ENCODE data around the gene GRIP1. TPM values are rescaled to one million over a fixed set of nuclear protein-coding genes. Genes with fewer than 3 reads are reported as not detected.

Gene GRIP1
- total RNA-seq, 6 donors from 2014 or later: 0.33 to 5.2 (median 1.7) TPM

DNA sequence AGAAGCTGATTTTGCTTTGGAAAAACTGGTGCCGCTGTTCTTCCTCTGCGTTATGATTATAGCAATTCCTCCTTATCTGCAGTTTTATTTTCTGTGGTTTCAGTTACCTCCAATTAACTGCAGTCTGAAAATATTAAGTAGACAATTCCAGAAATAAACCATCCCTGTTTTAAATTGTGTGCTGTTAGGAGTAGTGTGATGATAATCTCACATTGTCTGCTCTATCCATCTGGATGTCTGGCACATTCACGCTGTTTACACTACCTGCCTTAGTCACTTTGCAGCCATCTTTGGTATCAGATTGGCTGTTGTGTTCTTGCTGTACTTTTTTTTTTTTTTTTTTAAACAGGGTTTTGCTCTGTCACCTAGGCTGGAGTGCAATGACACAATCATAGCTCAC, 141.0 kb downstream of the GRIP1 start:
- Histone ChIP-seq H3K9me3 (no peaks in the 10 kb centered on the region), H3K4me3 (no peak overlapping the region), H3K27ac (no peak overlapping the region), H3K27me3 (no peaks in the 10 kb centered on the region), H3K36me3 (no peaks in the 10 kb centered on the region), H3K4me1 (no peaks in the 10 kb centered on the region)
- no peak for ATAC-seq (ENCODE audit: low FRiP score in 2 of 2)
- TF ChIP-seq, protein P1, sequence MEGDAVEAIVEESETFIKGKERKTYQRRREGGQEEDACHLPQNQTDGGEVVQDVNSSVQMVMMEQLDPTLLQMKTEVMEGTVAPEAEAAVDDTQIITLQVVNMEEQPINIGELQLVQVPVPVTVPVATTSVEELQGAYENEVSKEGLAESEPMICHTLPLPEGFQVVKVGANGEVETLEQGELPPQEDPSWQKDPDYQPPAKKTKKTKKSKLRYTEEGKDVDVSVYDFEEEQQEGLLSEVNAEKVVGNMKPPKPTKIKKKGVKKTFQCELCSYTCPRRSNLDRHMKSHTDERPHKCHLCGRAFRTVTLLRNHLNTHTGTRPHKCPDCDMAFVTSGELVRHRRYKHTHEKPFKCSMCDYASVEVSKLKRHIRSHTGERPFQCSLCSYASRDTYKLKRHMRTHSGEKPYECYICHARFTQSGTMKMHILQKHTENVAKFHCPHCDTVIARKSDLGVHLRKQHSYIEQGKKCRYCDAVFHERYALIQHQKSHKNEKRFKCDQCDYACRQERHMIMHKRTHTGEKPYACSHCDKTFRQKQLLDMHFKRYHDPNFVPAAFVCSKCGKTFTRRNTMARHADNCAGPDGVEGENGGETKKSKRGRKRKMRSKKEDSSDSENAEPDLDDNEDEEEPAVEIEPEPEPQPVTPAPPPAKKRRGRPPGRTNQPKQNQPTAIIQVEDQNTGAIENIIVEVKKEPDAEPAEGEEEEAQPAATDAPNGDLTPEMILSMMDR (IDR thresholded peaks at IDR 0.05): no peak
- no peak for TF ChIP-seq POLR2AphosphoS5 (IDR thresholded peaks at IDR 0.05)
- no peak for TF ChIP-seq EP300 (IDR thresholded peaks at IDR 0.05)
- no peak for TF ChIP-seq POLR2A (IDR thresholded peaks at IDR 0.05)
- 91 to 97% methylated on average over 3 of the region's 3 CpGs for WGBS, 2 donors
- no peak for DNase-seq

DNA sequence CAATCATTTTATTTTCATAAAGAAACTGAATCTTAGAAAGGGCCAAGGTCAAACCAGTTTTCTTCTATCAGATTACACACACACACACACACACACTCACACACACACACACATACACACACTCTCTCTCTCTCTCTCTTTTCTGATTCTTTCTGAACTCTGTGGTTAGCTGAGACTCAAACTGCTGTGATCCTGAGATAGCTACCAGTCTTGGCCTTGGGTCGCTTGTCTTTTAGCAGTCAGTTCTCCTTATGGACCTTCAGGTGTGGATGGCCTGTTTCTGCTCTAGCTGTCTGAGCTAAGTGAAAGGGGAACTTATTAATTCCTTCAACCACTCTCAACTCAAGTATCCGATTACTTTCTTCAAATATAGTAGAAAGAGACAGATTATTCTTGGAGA, 145.1 kb downstream of the GRIP1 start:
- ATAC-seq (ENCODE audit: low FRiP score in 2 of 2) (no peak), DNase-seq (no peak)
- Histone ChIP-seq H3K36me3 (no peaks in the 10 kb centered on the region), H3K4me3 (no peak overlapping the region), H3K9me3 (no peaks in the 10 kb centered on the region), H3K27ac (no peak overlapping the region), H3K4me1 (no peaks in the 10 kb centered on the region), H3K27me3 (no peaks in the 10 kb centered on the region)
- 84 to 93% methylated on average over 2 of the region's 2 CpGs for WGBS, 2 donors
- no peak for TF ChIP-seq POLR2A (IDR thresholded peaks at IDR 0.05)
- TF ChIP-seq, protein P1 (IDR thresholded peaks at IDR 0.05): no peak
- no peak for TF ChIP-seq POLR2AphosphoS5 (IDR thresholded peaks at IDR 0.05)

DNA sequence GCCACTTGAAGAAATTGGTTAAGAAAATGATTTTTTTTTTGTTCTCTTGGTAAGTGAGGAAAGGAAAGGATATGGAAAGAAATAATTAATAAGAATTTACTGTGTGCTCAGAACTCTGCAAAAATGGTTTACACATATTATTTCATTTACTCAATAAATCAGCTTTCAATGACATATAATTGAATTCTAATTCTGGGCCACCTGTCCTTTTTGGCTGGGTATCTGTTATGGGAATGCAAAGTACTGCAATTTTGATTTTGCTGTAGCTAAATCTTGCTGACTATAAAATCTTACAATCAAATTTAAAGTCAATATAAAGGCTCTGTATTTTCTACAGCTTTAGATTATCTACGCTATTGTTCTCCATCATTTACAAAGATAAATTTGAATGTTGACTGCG, 147.1 kb downstream of the GRIP1 start:
- TF ChIP-seq POLR2A (IDR thresholded peaks at IDR 0.05): no peak
- TF ChIP-seq EP300 (IDR thresholded peaks at IDR 0.05): no peak
- TF ChIP-seq, protein P1 (IDR thresholded peaks at IDR 0.05): no peak
- no peak for TF ChIP-seq POLR2AphosphoS5 (IDR thresholded peaks at IDR 0.05)
- Histone ChIP-seq H3K27ac (no peak overlapping the region), H3K36me3 (no peaks in the 10 kb centered on the region), H3K9me3 (no peaks in the 10 kb centered on the region), H3K27me3 (no peaks in the 10 kb centered on the region), H3K4me1 (no peaks in the 10 kb centered on the region), H3K4me3 (no peak overlapping the region)
- DNase-seq (no peak), ATAC-seq (ENCODE audit: low FRiP score in 2 of 2) (no peak)
- 84 to 90% methylated on average over 2 of the region's 2 CpGs for WGBS, 2 donors

DNA sequence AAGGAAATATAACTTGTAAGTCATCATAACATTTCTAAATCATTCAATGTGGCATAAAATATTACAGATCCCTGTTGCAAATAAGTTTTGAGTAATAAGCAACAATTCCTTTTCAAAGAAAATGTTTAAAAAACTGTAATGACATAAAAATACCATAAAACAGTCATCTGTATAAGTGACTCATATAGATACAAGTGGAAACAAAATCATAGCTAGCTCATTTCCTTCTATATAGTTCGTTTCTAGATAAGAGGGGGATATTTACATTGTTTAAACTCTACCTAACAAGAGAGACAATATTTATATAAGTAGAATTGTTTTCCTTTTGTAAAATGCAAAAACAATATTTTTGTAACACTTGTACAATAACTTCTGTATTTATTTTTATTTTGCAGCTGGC, 148.9 kb downstream of the GRIP1 start:
- Histone ChIP-seq H3K27ac (no peak overlapping the region), H3K27me3 (no peaks in the 10 kb centered on the region), H3K4me1 (no peaks in the 10 kb centered on the region), H3K36me3 (no peaks in the 10 kb centered on the region), H3K4me3 (no peak overlapping the region), H3K9me3 (no peaks in the 10 kb centered on the region)
- 32 to 58% methylated on average over 1 of the region's 1 CpG for WGBS, 2 donors
- DNase-seq (no peak), ATAC-seq (ENCODE audit: low FRiP score in 2 of 2) (no peak)
- TF ChIP-seq POLR2AphosphoS5 (IDR thresholded peaks at IDR 0.05) (no peak), EP300 (IDR thresholded peaks at IDR 0.05) (no peak), POLR2A (IDR thresholded peaks at IDR 0.05) (no peak)
- TF ChIP-seq, protein P1 (IDR thresholded peaks at IDR 0.05): no peak

DNA sequence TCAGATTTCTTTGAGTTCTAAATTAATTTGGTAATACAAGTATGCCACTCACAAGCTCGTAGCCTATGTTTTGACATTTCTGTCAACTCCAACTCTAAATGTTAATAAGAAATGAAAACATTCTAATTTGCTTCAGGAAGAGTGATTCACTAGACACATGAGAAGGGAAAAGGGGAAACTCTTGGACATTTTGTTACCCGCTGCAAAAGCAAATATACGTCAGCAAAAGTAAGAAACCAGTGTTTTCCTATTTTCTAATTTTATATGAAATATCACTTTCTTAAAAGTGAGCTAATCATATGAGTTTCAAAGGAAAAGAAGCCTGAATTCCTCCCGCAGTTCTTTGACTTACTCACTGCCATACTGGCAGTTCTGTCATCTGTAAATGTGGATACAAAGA, 162.3 kb downstream of the GRIP1 start:
- DNase-seq: no peak
- 60 to 65% methylated on average over 4 of the region's 4 CpGs for WGBS, 2 donors
- Histone ChIP-seq H3K9me3 (no peaks in the 10 kb centered on the region), H3K27me3 (no peaks in the 10 kb centered on the region), H3K36me3 (no peaks in the 10 kb centered on the region), H3K4me3 (no peak overlapping the region), H3K27ac (no peak overlapping the region), H3K4me1 (no peaks in the 10 kb centered on the region)
- TF ChIP-seq POLR2AphosphoS5 (IDR thresholded peaks at IDR 0.05) (no peak), EP300 (IDR thresholded peaks at IDR 0.05) (no peak), POLR2A (IDR thresholded peaks at IDR 0.05) (no peak)
- TF ChIP-seq, protein P1 (IDR thresholded peaks at IDR 0.05): no peak
- ATAC-seq (ENCODE audit: low FRiP score in 2 of 2): no peak
